ENCODE results near the gene CDH24. TPM values are rescaled to one million over a fixed set of nuclear protein-coding genes. Genes with fewer than 3 reads are reported as not detected.

Gene CDH24
- total and polyA plus RNA-seq, 2 of the 13 experiments (the other 11 are each of a cell fraction or from before 2014, with no cell fraction given): 0.69 to 0.99 TPM

DNA sequence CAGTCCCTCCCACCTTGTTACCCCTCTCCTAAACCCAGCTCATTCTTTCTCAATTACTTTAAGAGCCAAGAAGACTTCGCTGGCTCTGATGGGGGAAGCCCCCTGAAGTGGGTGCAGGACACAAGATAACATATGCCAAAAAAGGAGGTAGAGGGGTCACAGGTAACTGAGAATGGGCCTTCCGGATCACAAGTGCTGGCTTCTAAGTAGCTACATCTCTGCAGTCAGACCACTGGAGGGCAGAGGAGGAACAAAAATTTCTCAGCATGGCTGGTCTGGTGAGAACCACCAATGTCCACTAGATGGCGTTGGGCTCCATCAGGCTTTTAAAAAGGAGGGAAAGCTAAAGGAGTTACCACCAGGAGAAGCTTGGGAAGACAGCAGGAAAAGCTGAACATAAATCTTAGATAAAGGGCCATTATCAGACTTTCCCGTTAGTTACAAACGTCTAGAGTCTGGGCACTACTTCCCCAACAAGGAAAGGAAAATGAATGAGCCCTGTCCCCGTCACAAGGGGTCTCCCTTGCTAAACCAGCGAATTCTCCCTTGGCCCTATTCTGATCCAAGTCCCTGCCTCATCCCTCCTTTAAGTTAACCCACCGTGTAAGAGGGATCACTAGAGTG lies 11.6 kb upstream of the CDH24 start (continued):
- TF ChIP-seq, protein P1, sequence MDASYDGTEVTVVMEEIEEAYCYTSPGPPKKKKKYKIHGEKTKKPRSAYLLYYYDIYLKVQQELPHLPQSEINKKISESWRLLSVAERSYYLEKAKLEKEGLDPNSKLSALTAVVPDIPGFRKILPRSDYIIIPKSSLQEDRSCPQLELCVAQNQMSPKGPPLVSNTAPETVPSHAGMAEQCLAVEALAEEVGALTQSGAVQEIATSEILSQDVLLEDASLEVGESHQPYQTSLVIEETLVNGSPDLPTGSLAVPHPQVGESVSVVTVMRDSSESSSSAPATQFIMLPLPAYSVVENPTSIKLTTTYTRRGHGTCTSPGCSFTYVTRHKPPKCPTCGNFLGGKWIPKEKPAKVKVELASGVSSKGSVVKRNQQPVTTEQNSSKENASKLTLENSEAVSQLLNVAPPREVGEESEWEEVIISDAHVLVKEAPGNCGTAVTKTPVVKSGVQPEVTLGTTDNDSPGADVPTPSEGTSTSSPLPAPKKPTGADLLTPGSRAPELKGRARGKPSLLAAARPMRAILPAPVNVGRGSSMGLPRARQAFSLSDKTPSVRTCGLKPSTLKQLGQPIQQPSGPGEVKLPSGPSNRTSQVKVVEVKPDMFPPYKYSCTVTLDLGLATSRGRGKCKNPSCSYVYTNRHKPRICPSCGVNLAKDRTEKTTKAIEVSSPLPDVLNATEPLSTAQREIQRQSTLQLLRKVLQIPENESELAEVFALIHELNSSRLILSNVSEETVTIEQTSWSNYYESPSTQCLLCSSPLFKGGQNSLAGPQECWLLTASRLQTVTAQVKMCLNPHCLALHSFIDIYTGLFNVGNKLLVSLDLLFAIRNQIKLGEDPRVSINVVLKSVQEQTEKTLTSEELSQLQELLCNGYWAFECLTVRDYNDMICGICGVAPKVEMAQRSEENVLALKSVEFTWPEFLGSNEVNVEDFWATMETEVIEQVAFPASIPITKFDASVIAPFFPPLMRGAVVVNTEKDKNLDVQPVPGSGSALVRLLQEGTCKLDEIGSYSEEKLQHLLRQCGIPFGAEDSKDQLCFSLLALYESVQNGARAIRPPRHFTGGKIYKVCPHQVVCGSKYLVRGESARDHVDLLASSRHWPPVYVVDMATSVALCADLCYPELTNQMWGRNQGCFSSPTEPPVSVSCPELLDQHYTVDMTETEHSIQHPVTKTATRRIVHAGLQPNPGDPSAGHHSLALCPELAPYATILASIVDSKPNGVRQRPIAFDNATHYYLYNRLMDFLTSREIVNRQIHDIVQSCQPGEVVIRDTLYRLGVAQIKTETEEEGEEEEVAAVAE (CRISPR knock-in tag; IDR thresholded peaks at IDR 0.05; ENCODE audit: borderline replicate concordance): peak; percentile 81; the same call in 1 of the 2 replicates
- TF ChIP-seq FOXJ3 (CRISPR knock-in tag; IDR thresholded peaks at IDR 0.05; ENCODE audit: borderline replicate concordance) (no peak), SIN3B (IDR thresholded peaks at IDR 0.05; ENCODE audit: low read length) (peak; percentile 74; the same call in 1 of the 2 replicates), ZNF619 (CRISPR knock-in tag; IDR thresholded peaks at IDR 0.05) (peak; percentile 66; the same call in 1 of the 2 replicates), KDM3A (CRISPR knock-in tag; IDR thresholded peaks at IDR 0.05; ENCODE audit: low read depth) (peak; percentile 89; the same call in 1 of the 2 replicates), ZMYM4 (CRISPR knock-in tag; IDR thresholded peaks at IDR 0.05) (0 out of 2 replicates have a peak, but pooled peaks have one; percentile 49), ZNF652 (CRISPR knock-in tag; IDR thresholded peaks at IDR 0.05; ENCODE audit: borderline replicate concordance, low read depth) (no peak; the same call in 1 of the 2 replicates), U2AF1 (optimal IDR thresholded peaks at IDR 0.05; ENCODE audit: low read depth, low read length) (peak; percentile 61), MYC (CRISPR knock-in tag; IDR thresholded peaks at IDR 0.05; ENCODE audit: borderline replicate concordance) (peak; percentile 54; the same call in 1 of the 2 replicates), KDM6A (CRISPR knock-in tag; IDR thresholded peaks at IDR 0.05; ENCODE audit: low read depth) (no peak), MZF1 (CRISPR knock-in tag; IDR thresholded peaks at IDR 0.05; ENCODE audit: borderline replicate concordance) (no peak), KLF6 (CRISPR knock-in tag; IDR thresholded peaks at IDR 0.05) (peak; percentile 89), ZSCAN31 (CRISPR knock-in tag; IDR thresholded peaks at IDR 0.05; ENCODE audit: low read depth) (peak; percentile 87; the same call in 1 of the 2 replicates), SAFB2 (CRISPR knock-in tag; IDR thresholded peaks at IDR 0.05; ENCODE audit: borderline replicate concordance, low read depth) (no peak; the same call in 1 of the 2 replicates), KDM4B (CRISPR knock-in tag; IDR thresholded peaks at IDR 0.05) (peak; percentile 88; the same call in 1 of the 2 replicates), ZNF841 (CRISPR knock-in tag; IDR thresholded peaks at IDR 0.05; ENCODE audit: borderline replicate concordance) (no peak), GZF1 (CRISPR knock-in tag; IDR thresholded peaks at IDR 0.05) (no peak)
- TF ChIP-seq, protein P2, sequence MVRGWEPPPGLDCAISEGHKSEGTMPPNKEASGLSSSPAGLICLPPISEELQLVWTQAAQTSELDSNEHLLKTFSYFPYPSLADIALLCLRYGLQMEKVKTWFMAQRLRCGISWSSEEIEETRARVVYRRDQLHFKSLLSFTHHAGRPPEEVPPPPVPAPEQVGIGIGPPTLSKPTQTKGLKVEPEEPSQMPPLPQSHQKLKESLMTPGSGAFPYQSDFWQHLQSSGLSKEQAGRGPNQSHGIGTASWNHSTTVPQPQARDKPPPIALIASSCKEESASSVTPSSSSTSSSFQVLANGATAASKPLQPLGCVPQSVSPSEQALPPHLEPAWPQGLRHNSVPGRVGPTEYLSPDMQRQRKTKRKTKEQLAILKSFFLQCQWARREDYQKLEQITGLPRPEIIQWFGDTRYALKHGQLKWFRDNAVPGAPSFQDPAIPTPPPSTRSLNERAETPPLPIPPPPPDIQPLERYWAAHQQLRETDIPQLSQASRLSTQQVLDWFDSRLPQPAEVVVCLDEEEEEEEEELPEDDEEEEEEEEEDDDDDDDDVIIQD (CRISPR knock-in tag; IDR thresholded peaks at IDR 0.05; ENCODE audit: low read depth): peak; percentile 85
- TF ChIP-seq, protein P3, sequence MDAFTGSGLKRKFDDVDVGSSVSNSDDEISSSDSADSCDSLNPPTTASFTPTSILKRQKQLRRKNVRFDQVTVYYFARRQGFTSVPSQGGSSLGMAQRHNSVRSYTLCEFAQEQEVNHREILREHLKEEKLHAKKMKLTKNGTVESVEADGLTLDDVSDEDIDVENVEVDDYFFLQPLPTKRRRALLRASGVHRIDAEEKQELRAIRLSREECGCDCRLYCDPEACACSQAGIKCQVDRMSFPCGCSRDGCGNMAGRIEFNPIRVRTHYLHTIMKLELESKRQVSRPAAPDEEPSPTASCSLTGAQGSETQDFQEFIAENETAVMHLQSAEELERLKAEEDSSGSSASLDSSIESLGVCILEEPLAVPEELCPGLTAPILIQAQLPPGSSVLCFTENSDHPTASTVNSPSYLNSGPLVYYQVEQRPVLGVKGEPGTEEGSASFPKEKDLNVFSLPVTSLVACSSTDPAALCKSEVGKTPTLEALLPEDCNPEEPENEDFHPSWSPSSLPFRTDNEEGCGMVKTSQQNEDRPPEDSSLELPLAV (CRISPR knock-in tag; conservative IDR thresholded peaks at IDR 0.05; ENCODE audit: low read depth): 0 out of 2 replicates have a peak, but pooled peaks have one; percentile 30
- TF ChIP-seq, protein P4, sequence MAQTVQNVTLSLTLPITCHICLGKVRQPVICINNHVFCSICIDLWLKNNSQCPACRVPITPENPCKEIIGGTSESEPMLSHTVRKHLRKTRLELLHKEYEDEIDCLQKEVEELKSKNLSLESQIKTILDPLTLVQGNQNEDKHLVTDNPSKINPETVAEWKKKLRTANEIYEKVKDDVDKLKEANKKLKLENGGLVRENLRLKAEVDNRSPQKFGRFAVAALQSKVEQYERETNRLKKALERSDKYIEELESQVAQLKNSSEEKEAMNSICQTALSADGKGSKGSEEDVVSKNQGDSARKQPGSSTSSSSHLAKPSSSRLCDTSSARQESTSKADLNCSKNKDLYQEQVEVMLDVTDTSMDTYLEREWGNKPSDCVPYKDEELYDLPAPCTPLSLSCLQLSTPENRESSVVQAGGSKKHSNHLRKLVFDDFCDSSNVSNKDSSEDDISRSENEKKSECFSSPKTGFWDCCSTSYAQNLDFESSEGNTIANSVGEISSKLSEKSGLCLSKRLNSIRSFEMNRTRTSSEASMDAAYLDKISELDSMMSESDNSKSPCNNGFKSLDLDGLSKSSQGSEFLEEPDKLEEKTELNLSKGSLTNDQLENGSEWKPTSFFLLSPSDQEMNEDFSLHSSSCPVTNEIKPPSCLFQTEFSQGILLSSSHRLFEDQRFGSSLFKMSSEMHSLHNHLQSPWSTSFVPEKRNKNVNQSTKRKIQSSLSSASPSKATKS (CRISPR knock-in tag; IDR thresholded peaks at IDR 0.05): peak; percentile 68; the same call in 1 of the 2 replicates
